ENCODE results near the gene CEL.
"Not testable (repeated sequence)": the region's sequence is repeated elsewhere in the genome, so short reads cannot be mapped to it uniquely, and the experiment has no call there.

The CEL gene

DNA sequence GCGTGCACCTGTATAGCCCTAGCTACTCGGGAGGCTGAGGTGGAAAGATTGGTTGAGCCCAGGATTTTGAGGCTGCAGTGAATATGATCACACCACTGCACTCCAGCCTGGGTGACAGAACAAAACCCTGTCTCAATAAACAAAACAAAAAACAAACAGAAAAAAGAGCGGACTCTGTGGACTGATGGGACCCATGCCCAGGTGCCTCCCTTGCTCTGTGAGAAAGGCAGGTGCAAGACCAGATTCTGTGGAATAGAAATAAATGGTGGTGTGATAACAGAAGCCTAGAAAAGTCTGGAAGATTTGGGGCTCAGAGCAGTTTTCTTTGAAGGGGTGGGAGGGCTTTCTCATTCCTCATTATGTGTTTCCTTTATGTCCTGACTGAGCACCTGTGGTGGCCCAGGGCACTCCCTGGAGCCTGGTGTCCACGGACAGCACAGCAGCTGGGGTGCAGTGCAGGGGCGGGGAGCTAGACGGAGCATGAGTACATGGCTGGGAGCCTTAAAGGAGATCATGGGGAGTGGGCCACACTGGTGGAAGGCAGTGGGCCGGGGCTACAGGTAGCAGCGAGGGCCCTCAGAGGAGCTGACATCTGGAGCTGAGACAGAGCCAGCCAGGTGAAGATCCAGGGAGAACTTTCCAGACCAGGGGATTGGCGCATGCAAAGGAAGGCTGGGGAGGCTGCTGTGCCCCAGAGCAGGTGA is 15.4 kb upstream of the CEL start:
- in situ Hi-C loops (cut with MboI; ENCODE audit: low sequenced_read_pairs): no loop called here

DNA sequence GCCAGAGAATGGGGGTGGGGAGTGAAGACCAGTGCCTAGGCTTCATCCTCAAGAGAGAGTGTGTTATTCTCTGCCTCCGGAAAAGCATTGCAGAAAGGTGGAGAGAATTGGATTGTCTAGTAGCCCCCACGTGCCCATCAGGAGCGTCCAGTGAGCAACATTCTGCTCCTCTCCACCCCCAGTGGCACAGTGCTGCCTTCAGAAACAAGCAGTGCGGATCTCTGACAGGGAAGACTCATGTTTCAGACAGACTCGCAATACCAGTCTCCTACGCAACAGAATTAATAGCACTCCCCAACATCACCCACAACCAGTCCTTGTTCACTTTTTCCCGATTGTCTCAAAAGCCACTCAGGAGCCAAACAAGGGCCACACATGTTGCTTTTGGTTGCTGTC is 14.9 kb upstream of the CEL start:
- in situ Hi-C loops (cut with MboI; ENCODE audit: low sequenced_read_pairs): no loop called here

DNA sequence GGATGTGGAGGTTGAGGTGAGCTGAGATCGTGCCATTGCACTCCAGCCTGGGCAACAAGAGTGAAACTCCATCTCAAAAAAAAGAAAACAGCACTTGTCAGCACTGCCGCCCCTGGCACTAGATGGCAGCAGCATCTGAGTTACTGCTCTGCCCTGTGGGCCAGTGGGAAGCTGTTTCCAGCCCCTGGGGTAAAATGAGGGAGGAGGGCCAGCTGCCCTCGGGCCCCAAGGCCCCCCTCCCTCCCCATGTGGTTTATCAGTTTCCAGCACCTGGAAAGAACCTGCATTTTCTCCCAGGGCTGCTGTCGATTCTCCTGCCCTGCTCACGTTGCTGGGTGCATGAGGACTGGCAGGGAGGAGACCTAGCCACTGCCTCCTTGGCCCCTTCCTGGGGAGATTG is 13.2 kb upstream of the CEL start:
- in situ Hi-C loops (cut with MboI; ENCODE audit: low sequenced_read_pairs): no loop called here

DNA sequence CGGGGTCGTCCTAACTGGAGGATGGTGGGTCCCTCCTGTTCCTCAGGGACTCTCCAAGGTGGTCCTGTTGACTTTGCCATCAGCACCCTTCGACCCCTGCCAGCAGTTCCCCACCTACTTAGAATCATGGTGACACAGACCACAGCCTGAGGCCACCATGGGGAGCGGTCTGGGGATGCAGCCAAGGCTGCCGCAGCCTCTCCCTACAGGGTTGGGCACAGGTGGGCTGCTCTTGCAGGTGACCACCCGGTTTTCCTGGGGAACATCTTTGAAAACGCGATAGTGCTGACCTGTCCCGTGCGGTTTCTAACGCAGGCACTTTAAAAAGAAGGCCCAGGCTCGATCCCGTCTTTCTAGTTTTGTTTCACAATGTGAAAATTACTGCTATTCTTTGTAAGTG is 12.7 kb upstream of the CEL start:
- in situ Hi-C loops (cut with MboI; ENCODE audit: low sequenced_read_pairs): no loop called here

DNA sequence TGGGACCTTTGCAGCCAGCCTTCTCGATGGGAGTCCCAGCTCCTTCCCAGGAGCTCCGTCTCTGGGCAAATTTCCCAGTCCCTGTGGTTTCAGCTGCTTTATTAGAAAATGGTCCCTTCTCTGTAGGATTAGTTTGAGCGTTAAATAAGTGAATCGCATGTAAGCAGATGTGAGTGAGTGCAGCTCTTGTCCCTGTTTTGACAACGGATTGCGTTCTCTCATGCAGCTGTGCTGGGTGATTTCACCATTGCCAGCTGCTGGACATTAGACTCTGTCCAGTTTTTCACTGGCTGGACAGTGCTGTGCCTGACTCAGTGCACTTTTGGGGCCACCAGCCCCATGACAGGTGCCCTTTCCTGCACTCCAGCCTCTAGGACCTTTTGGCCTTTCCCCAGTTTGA is 11.6 kb upstream of the CEL start:
- in situ Hi-C loops (cut with MboI; ENCODE audit: low sequenced_read_pairs): no loop called here

DNA sequence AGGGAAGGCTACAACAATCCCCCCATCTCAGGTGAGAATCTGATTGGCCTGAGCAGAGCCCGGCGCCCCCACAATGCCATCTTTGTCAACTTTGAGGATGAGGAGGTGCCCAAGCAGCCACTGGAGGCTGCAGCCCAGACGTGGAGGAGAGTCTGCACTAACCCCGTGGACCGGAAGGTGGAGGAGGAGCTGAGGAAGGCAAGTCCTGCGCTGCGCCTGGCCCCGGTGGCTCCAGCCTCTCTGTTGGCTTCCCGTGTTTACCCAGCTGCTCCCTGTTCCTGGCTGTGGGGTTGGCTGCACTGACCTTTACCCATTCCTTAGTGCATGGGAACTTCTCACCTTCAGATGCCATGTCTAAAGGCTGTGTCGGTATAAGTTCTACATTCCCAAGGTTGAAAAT is 11.0 kb upstream of the CEL start:
- in situ Hi-C loops (cut with MboI; ENCODE audit: low sequenced_read_pairs): no loop called here

DNA sequence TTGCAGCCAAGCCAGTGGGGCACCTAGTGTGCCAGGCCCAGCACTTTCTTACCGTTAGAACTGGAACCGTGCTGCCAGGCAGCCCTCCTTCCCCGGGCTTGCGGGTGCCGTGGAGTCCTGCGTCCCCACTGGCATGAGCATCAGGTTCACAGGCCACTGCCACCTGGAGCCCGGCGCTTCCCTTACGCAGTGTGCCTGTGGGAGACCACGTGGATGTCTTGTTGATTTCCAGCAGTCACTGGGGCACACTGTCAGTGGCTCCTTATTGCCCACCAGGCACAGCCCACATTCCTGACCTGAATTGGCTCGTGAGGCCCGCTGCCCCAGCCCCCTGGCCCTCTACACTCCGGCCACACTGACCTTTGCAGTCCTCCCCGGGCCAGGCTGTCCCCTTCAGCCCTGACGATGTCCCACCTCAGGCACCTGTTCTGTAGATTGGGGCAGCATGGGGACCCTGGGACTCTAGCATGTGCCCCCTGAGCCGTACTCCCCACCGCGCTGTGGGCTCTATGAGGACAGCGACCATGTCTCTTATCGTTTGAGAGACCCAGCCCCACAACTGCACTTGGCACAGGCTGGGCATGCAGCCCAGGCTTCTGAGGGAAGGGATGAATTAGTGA is 10.4 kb upstream of the CEL start:
- in situ Hi-C loops (cut with MboI; ENCODE audit: low sequenced_read_pairs): no loop called here

DNA sequence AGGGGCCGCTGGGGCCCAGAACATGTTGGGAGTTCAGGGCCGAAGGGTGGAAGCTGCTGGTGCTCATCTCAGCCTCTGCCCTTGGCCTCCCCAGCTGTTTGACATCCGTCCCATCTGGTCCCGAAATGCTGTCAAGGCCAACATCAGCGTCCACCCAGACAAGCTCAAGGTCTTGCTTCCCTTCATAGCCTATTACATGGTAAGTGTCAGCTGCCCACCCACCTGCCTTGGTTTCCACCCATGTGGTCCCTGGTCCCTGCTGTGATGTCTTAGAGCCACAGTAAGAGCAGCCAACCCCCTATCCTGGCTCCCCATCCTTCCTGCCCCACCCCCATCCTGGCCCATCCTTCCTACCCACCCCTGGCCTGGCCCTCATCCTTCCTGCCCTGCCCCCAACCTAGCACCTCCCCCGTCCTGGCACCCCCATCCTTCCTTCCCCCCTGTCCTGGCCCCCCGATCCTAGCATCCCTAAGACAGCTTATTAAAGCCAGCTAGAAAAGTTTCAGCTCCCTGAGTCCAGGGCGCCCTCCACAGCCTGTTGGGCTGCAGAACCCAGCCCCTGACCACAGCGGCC is 9.7 kb upstream of the CEL start:
- in situ Hi-C loops (cut with MboI; ENCODE audit: low sequenced_read_pairs): no loop called here

DNA sequence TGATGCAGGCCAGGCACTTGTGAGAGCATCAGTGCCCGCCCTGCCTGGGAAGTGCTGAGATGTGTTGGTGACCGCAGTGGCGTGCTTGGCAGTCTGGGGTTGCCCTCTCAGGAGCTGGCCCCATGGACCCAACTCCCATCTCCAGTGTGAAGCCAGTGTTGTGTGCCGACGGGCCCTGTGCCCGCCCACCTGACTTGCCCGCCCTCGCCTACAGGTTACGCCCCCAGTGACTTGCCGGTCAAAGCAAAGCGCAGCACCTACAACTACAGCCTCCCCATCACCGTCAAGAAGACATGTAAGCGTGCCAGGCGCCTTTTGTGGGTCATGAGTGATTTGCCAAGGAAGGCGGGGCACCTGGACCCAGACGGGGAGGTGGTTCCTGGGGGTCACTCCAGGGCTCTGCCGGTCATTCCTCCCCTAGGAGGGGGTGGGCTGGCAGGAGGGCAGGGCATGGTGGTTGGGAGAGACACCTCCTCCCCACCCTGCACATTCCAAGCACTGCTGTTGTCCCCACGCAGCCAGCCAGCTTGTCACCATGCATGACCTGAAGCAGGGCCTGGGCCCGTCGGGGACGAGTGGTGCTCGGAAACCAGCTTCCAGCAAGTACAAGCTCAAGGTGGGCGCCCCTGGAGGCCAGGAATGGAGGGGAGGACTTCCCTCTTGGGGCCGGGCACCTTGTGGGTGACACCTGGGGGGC is 7.4 kb upstream of the CEL start:
- in situ Hi-C loops (cut with MboI; ENCODE audit: low sequenced_read_pairs): no loop called here

DNA sequence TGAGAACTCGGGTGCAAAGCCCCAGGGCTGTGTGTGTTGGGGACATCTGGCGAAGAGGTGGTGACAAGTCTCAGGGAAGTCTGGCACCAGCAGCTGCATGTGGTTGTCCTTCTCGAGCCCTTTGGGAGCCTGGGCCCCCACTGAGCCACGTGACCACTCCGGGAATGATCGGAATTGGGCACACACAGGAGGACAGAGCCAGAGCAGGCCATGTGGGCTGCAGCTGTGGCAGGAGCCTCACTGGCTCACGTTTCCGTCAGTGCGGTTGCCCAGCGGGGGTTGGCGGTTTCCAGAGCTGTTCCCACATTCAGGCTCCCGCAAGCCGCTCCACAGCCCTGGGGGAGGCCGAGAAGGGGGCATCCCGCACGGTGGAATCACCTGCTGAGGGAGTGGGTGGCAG is 6.8 kb upstream of the CEL start:
- in situ Hi-C loops (cut with MboI; ENCODE audit: low sequenced_read_pairs): no loop called here

DNA sequence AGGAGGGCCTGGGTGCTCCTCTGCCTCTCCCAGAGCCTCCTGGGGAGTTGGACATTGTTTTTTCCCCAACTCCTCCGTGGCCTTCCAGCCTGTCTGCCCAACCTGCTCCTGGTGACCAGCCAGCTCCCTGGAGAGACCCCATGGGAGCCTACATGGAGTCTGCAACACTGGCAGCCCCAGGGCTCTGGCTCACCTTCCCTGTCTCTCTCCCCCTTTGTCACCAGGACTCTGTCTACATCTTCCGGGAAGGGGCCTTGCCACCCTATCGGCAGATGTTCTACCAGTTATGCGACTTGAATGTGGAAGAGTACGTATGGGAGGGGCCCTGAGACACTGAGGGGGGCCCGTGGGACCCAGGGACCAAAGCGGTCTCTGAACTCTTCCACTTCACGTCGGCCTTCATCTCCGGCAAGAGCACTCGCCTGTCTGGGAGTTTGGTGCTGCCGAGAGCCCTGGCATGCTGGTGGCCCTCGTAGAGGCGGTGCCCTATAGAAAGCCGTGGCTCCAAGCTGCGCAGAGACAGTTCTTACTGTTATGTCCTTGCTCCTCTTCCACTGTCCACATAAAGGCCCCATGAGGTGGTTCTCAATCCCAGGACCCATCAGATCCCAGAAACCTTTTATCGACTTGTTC is 5.9 kb upstream of the CEL start:
- in situ Hi-C loops (cut with MboI; ENCODE audit: low sequenced_read_pairs): no loop called here

DNA sequence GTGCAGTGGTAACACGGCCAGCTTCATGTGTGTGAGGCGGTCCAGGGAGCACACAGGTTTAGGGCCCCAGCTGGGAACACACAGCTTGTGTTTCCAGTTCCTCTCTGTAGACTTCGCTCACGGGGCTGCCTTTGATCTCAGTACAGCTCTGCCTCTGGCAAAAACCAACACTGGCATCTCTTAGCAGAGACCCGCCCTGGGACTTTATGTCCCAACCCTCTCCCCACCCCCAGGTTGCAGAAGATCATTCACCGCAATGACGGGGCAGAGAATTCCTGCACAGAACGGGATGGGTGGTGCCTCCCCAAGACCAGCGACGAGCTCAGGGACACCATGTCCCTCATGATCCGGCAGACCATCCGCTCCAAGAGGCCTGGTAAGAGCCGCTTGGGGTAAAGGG is 5.2 kb upstream of the CEL start:
- in situ Hi-C loops (cut with MboI; ENCODE audit: low sequenced_read_pairs): no loop called here

DNA sequence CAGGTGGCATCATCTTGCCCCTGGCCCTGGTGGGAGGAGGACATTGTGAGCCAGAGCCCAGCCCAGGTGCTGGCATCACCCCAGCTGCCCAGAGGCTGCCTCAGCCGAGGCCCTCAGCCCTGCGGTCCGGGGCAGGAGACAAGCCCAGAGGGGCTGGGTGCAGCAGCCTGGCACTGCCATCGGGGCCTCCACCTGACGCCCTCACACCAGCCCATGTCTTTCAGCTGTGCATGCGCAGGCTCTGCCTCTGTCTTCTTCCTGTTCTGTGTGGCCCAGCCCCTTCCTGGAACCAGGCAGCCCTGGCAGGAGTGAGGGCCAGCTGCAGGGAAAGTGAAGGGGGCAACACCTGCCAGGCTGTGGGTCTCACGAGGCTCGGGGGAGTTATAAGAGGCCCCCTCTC is 4.8 kb upstream of the CEL start:
- in situ Hi-C loops (cut with MboI; ENCODE audit: low sequenced_read_pairs): no loop called here

DNA sequence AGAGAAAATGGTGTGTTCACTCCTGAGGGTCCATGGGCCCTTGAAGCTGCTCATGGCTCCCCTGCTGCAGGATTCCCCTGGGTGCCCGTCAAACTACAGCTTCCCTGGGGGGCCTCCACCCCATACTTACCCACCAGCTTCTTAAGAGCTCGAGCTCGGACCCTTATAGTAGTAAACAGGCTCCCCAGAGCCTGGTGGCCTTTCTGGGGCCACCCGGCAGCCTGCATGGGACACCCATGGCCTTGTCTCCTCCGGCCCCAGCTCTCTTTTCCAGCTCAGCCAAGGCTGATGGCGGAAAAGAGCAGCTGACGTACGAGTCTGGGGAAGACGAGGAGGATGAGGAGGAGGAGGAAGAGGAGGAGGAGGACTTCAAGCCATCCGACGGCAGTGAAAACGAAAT is 4.2 kb upstream of the CEL start:
- in situ Hi-C loops (cut with MboI; ENCODE audit: low sequenced_read_pairs): no loop called here

DNA sequence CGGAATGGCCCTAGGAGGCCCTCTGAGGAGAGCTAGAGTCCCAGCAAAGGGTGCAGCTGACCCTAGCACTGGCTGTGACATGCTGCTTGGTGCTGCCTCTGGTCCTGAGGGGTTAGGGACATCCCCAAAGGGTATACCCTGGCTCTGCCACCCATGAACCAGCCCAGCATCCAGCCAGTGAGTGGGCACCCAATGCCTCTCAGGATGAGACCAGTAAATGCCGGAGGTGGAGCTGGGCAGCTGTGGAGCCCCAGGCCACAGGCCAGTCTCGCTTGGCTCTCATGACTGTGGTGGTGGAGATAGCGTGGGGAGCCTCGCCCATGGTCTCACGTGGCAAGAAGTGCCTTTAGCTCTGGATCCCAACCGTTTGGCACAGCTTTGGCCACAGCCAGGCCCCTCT is 3.7 kb upstream of the CEL start:
- in situ Hi-C loops (cut with MboI; ENCODE audit: low sequenced_read_pairs): no loop called here

DNA sequence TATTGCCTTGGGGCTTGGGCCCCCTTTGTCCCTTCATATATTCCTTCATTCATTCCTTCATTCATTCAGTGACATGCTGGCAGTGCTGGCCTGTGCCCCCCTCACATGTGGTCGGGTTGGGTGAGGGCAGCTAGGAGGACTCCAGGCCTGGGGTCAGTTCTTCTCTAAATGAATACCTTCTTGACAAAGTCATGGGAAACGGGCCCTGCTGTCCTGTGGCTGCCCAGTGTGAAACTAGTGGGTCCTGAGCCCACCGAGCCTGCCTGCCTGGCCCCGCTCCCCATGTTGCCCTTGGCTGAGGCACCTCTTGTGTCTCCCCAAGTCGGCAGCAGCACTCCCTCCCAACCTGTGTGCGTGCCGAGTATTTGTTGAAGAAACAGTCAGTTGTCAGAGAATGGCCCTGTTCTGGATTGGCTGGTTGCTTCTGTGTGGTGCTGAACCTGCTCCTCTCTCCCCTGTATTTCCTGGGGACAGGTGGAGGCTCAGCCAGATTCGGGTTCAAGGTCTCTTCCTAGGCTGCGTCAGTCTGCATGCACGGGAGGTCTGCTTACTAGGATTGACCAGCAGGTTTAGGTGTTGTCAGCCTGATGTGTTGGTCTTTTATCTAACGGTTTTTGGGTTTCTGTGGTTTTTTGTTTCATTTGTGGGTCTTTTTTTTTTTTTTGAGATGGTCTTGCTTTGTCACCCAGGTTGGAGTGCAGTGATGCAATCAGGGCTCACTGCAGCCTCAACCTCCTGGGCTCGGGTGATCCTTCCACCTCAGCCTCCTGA is 3.0 kb upstream of the CEL start:
- in situ Hi-C loops (cut with MboI; ENCODE audit: low sequenced_read_pairs): no loop called here

DNA sequence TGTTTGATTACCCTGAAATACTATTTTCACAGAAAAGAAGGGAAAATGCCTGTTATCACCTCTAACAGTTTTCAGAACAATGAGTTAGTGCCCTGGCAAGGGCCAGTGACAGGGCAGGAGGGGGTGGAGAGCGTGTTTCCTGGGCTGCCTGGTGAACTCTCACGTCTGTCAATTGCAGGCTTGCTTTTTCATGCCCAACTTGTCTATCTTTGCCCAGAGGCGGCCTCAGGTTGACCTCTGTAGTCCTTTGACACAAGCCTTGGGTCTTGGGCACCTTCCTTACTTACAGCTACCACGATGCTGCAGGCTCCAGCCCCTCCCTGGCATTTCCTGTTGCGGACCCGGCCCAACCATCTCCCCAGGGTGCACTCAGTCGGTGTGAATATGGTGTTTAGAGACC is 2.2 kb upstream of the CEL start:
- in situ Hi-C loops (cut with MboI; ENCODE audit: low sequenced_read_pairs): no loop called here

DNA sequence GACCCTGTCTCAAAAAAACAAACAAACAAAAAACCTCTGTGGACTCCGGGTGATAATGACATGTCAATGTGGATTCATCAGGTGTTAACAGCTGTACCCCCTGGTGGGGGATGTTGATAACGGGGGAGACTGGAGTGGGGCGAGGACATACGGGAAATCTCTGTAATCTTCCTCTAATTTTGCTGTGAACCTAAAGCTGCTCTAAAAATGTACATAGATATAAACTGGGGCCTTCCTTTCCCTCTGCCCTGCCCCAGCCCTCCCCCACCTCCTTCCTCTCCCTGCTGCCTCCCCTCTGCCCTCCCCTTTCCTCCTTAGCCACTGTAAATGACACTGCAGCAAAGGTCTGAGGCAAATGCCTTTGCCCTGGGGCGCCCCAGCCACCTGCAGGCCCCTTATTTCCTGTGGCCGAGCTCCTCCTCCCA is 1.4 kb upstream of the CEL start:
- in situ Hi-C loops (cut with MboI; ENCODE audit: low sequenced_read_pairs): no loop called here

DNA sequence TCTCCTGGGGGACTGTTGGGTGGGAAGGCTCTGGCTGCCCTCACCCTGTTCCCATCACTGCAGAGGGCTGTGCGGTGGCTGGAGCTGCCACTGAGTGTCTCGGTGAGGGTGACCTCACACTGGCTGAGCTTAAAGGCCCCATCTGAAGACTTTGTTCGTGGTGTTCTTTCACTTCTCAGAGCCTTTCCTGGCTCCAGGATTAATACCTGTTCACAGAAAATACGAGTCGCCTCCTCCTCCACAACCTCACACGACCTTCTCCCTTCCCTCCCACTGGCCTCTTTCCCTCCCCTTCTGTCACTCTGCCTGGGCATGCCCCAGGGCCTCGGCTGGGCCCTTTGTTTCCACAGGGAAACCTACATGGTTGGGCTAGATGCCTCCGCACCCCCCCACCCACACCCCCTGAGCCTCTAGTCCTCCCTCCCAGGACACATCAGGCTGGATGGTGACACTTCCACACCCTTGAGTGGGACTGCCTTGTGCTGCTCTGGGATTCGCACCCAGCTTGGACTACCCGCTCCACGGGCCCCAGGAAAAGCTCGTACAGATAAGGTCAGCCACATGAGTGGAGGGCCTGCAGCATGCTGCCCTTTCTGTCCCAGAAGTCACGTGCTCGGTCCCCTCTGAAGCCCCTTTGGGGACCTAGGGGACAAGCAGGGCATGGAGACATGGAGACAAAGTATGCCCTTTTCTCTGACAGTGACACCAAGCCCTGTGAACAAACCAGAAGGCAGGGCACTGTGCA is 590 bp upstream of the CEL start:
- in situ Hi-C loops (cut with MboI; ENCODE audit: low sequenced_read_pairs): not testable (repeated sequence)

DNA sequence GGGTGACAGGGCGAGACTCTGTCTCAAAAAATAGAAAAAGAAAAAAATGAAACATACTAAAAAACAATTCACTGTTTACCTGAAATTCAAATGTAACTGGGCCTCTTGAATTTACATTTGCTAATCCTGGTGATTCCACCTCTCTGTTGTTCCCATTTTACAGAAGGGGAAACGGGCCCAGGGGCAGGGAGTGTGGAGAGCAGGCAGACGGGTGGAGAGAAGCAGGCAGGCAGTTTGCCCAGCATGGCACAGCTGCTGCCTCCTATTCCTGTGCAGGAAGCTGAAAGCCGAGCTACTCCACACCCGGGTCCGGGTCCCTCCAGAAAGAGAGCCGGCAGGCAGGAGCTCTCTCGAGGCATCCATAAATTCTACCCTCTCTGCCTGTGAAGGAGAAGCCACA is 788 bp downstream of the CEL start:
- in situ Hi-C loops (cut with MboI; ENCODE audit: low sequenced_read_pairs): not testable (repeated sequence)
